ENCODE measurements around the gene B3GNT5. TPM values are rescaled to one million over a fixed set of nuclear protein-coding genes. Genes with fewer than 3 reads are reported as not detected.

B3GNT5 gene
- total RNA-seq, 1 experiment from 2014 or later, result 22.8 TPM

- no peaks in the 10 kb centered on the region for H3K27me3 ChIP-seq (ENCODE audit: control insufficient read depth, insufficient read depth, low read length)
- H3K9me3 ChIP-seq (ENCODE audit: control insufficient read depth, insufficient read depth, low read depth, low read length), result no peaks in the 10 kb centered on the region
- ATAC-seq (no peak), DNase-seq (ENCODE audit: low read depth, low spot score) (no peak)
- ChIA-PET POLR2A (interaction anchor here (0.6 kb wide), 2 partner anchors 15 to 82 kb away, joined by 3 read pairs; no protein-coding TSS in a partner anchor), CTCF (interaction anchor here (0.7 kb wide), 1 partner anchor 1428 kb away, joined by 3 read pairs; no protein-coding TSS in a partner anchor)
- no peak overlapping the region for H3K27ac ChIP-seq (ENCODE audit: low read length)
- no TSS peak for BruUV-seq (replicated peaks)
- in situ Hi-C loops (cut with HindIII; ENCODE audit: low pct_unique_long_range_greater_than_20kb, low sequenced_read_pairs), result no loop called here
- no peaks in the 10 kb centered on the region for H3K36me3 ChIP-seq (ENCODE audit: control insufficient read depth, insufficient read depth, low read length)
- H3K4me1 ChIP-seq (ENCODE audit: control insufficient read depth, insufficient read depth, low read length), result no peaks in the 10 kb centered on the region
- H3K4me3 ChIP-seq (ENCODE audit: low read depth in 2 of 2, low read length in 2 of 2), result no peak overlapping the region
- TF ChIP-seq REST (IDR thresholded peaks at IDR 0.05; ENCODE audit: insufficient read depth in 1 of 2, low read depth in 2 of 2, low read length in 1 of 2) (no peak), CTCF (IDR thresholded peaks at IDR 0.05) (no peak), SIN3A (IDR thresholded peaks at IDR 0.05; ENCODE audit: borderline replicate concordance, insufficient read depth, low read depth, low read length) (no peak), TCF7L2 (IDR thresholded peaks at IDR 0.05; ENCODE audit: low read depth, low read length) (no peak), POLR2AphosphoS5 (IDR thresholded peaks at IDR 0.05; ENCODE audit: low read depth, low read length) (no peak)
- intact Hi-C loops (cut with micrococcal nuclease; ENCODE audit: unreplicated experiment), result no loop called here
These were observed 62.7 kb downstream of the B3GNT5 start for GRCh38 chr3:183315739-183316138.

- no peak for TF ChIP-seq CTCF (IDR thresholded peaks at IDR 0.05)
- no peak for TF ChIP-seq TCF7L2 (IDR thresholded peaks at IDR 0.05; ENCODE audit: low read depth, low read length)
- no peak for TF ChIP-seq REST (IDR thresholded peaks at IDR 0.05; ENCODE audit: insufficient read depth in 1 of 2, low read depth in 2 of 2, low read length in 1 of 2)
- no peak for TF ChIP-seq POLR2AphosphoS5 (IDR thresholded peaks at IDR 0.05; ENCODE audit: low read depth, low read length)
- TF ChIP-seq SIN3A (IDR thresholded peaks at IDR 0.05; ENCODE audit: borderline replicate concordance, insufficient read depth, low read depth, low read length), result no peak
- in situ Hi-C loops (cut with HindIII; ENCODE audit: low pct_unique_long_range_greater_than_20kb, low sequenced_read_pairs), result no loop called here
- intact Hi-C loops (cut with micrococcal nuclease; ENCODE audit: unreplicated experiment), result no loop called here
These were observed 64.2 kb downstream of the B3GNT5 start for GRCh38 chr3:183317271-183317670.

More at GRCh38 chr3:183317271-183317670, 64.2 kb downstream of the B3GNT5 start:
- H3K36me3 ChIP-seq (ENCODE audit: control insufficient read depth, insufficient read depth, low read length), result no peaks in the 10 kb centered on the region
- DNase-seq (ENCODE audit: low read depth, low spot score), result no peak
- H3K27ac ChIP-seq (ENCODE audit: low read length), result no peak overlapping the region
- no peak overlapping the region for H3K4me3 ChIP-seq (ENCODE audit: low read depth in 2 of 2, low read length in 2 of 2)
- ATAC-seq, result no peak
- CTCF ChIA-PET, result no interaction called here
- no peaks in the 10 kb centered on the region for H3K9me3 ChIP-seq (ENCODE audit: control insufficient read depth, insufficient read depth, low read depth, low read length)
- no peaks in the 10 kb centered on the region for H3K4me1 ChIP-seq (ENCODE audit: control insufficient read depth, insufficient read depth, low read length)
- POLR2A ChIA-PET, result no interaction called here
- no TSS peak for BruUV-seq (replicated peaks)
- H3K27me3 ChIP-seq (ENCODE audit: control insufficient read depth, insufficient read depth, low read length), result no peaks in the 10 kb centered on the region

Data from Panc1 (cell line).